GM23248 (cell line): ENCODE measurements around the gene AOPEP. TPM values are rescaled to one million over a fixed set of nuclear protein-coding genes. Genes with fewer than 3 reads are reported as not detected.

Experiments
- DNase-seq: peaks from one replicate; pipeline ENCODE4 v3.0.0-alpha.2; 2015
- H2AFZ ChIP-seq: fragments of 200-600 bp; sonication (generic); 2 replicates; pipeline ENCODE4 v1.6.1; 2016; ENCODE audit warnings: antibody characterized with exemption
- H3F3A ChIP-seq: fragments of 200-600 bp; sonication (generic); 2 replicates; pipeline ENCODE4 v1.6.1; 2016; ENCODE audit warnings: mild to moderate bottlenecking, antibody characterized with exemption, mixed run types; ENCODE audit not compliant: insufficient read depth
- H3K27ac ChIP-seq: fragments of 200-600 bp; sonication (generic); 2 replicates; pipeline ENCODE4 v1.5.1; 2016; ENCODE audit warnings: mild to moderate bottlenecking
- H3K27me3 ChIP-seq: fragments of 200-600 bp; sonication (generic); replicated peaks from 2 replicates; pipeline ENCODE4 v1.6.1; 2016; ENCODE audit warnings: mild to moderate bottlenecking; ENCODE audit not compliant: insufficient read depth
- H3K36me3 ChIP-seq: fragments of 200-600 bp; sonication (generic); 2 replicates; pipeline ENCODE4 v1.6.1; 2016; ENCODE audit warnings: low read depth, mild to moderate bottlenecking
- H3K4me1 ChIP-seq: fragments of 200-600 bp; sonication (generic); 2 replicates; pipeline ENCODE4 v1.6.1; 2016; ENCODE audit warnings: mild to moderate bottlenecking; ENCODE audit not compliant: insufficient read depth
- H3K4me2 ChIP-seq: fragments of 200-600 bp; sonication (generic); one replicate; pipeline ENCODE4 v1.6.1; 2016; ENCODE audit warnings: mild to moderate bottlenecking; ENCODE audit not compliant: unreplicated experiment
- H3K4me3 ChIP-seq: fragments of 200-600 bp; sonication (generic); 2 replicates; pipeline ENCODE4 v1.5.1; 2016; ENCODE audit warnings: mild to moderate bottlenecking
- H3K79me2 ChIP-seq: fragments of 200-600 bp; sonication (generic); 2 replicates; pipeline ENCODE4 v1.6.1; 2016; ENCODE audit warnings: mild to moderate bottlenecking; ENCODE audit not compliant: insufficient read depth
- H3K9ac ChIP-seq: fragments of 200-600 bp; sonication (generic); 2 replicates; pipeline ENCODE4 v1.6.1; 2016; ENCODE audit warnings: mild to moderate bottlenecking
- H3K9me2 ChIP-seq: fragments of 200-600 bp; sonication (generic); 2 replicates; pipeline ENCODE4 v1.6.1; 2016; ENCODE audit warnings: mixed run types, mild to moderate bottlenecking, moderate library complexity; ENCODE audit not compliant: insufficient read depth
- H3K9me3 ChIP-seq: fragments of 200-600 bp; sonication (generic); one replicate; pipeline ENCODE4 v1.6.1; 2017; ENCODE audit warnings: low read depth
- H4K20me1 ChIP-seq: fragments of 200-600 bp; sonication (generic); 2 replicates; pipeline ENCODE4 v1.6.0; 2016; ENCODE audit not compliant: insufficient read depth
- EZH2 ChIP-seq: fragments of 200-600 bp; sonication (generic); IDR thresholded peaks from 2 replicates; pipeline ENCODE4 v1.6.1; 2018; ENCODE audit warnings: antibody characterized with exemption, mild to moderate bottlenecking; ENCODE audit not compliant: insufficient read depth, poor library complexity, severe bottlenecking
- EZH2phosphoT487 ChIP-seq: fragments of 200-600 bp; sonication (generic); IDR thresholded peaks from 2 replicates; pipeline ENCODE4 v1.6.1; 2018; ENCODE audit warnings: antibody characterized with exemption, moderate library complexity, mild to moderate bottlenecking, low read depth; ENCODE audit not compliant: insufficient read depth
- WGBS, 2 experiments: methylation state at CpG; one replicate each; pipeline ENCODE4 v1.1.6; 2015 to 2017; ENCODE audit warnings: low lambda C conversion rate in 2 of 2, low coverage in 1 of 2; ENCODE audit errors: missing lambda C conversion rate in 2 of 2; 5-methylcytosine and 5-hydroxymethylcytosine counted together
- in situ Hi-C: fragments of 300-500 bp; cut with MboI; formaldehyde crosslinking; loops from 2 replicates; pipeline ENCODE4 v1.15.0; 2020
- polyA plus RNA-seq: library from polyadenylated mRNA; unstranded; fragments of >200 nt; fragmentation: Nextera tagmentation; extraction: Ambion mirVana; gene quantifications from 2 replicates; pipeline ENCODE4 v1.2.1, GENCODE V29; 2016
- total RNA-seq: library from RNA; depleted of rRNA; stranded (reverse); fragments of >200 nt; shearing (Covaris generic); gene quantifications from 2 replicates; pipeline ENCODE4 v1.2.3, GENCODE V29; 2014

The AOPEP gene
- total and polyA plus RNA-seq, 2 experiments from 2014 or later = 90.0 to 120 TPM

DNA sequence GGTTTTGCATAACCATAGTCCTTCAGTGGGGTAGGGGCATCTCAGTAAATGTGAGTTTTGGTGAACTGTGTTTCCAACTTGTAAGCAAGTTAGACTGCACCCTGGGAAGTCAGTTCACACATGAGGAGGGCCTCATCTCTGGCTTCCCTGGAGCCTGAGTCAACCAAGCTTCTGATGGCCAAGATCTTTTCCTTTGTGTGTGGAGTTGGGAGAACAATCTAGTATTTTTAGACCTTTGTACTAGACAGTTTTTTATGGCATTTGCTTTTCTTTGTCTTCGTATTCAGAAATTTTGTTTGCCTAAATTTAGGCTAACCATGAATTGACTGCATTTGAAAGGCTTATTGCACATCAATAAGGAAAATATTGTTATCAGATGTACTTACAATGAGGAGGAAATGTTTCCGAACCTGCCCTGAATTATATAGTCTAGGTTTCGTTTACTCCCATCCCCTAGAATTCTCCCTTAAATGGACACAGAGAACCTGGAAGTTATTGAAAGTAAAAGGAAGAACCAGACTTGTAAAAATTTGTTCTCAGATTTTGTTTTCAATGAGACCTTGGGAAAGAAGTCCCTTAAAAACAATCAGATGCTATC is 204.6 kb downstream of the AOPEP start:
- TF ChIP-seq EZH2 (no peak), EZH2phosphoT487 (no peak)
- peaks cover 4% of the 10 kb centered on the region; the same call in 1 of the 2 replicates for H3K36me3 ChIP-seq
- no peaks in the 10 kb centered on the region for H4K20me1 ChIP-seq
- H3K27me3 ChIP-seq = no peaks in the 10 kb centered on the region
- no peak overlapping the region for H3K4me2 ChIP-seq
- WGBS, 2 experiments = 95 to 99% methylated on average over 3 of the region's 3 CpGs
- H3K4me3 ChIP-seq = no peak overlapping the region
- no peak overlapping the region for H3K9ac ChIP-seq
- no peak overlapping the region for H2AFZ ChIP-seq
- H3K27ac ChIP-seq = no peak overlapping the region
- no peaks in the 10 kb centered on the region for H3K9me2 ChIP-seq
- no peaks in the 10 kb centered on the region for H3K9me3 ChIP-seq
- peaks cover 7% of the 10 kb centered on the region for H3K79me2 ChIP-seq
- peaks cover 6% of the 10 kb centered on the region for H3F3A ChIP-seq
- in situ Hi-C loops = no loop called here
- peaks cover 12% of the 10 kb centered on the region for H3K4me1 ChIP-seq
- DNase-seq = no peak

DNA sequence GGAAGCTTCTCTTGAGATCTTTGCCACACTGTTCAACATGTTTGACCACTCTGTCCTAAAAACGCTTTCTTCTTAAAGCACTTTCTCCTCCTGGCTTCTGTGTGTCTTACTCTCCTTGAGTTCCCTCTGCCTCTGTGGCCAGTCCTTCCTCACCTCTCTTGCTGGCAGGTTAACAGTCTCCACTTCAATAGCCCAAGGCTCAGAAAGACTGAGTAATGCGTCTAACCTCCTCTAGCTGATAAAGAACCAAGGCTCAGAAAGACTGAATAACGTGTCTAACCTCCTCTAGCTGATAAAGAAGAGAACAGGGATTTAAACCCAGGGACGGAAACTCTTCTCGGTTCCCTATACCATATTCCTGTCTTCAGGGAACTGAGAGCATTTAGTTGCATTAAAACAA is 205.2 kb downstream of the AOPEP start:
- no peak for TF ChIP-seq EZH2
- no peak for TF ChIP-seq EZH2phosphoT487
- no peak overlapping the region for H3K4me2 ChIP-seq
- no peak overlapping the region for H3K27ac ChIP-seq
- peaks cover 6% of the 10 kb centered on the region for H3F3A ChIP-seq
- H3K4me1 ChIP-seq = peaks cover 18% of the 10 kb centered on the region
- H3K9ac ChIP-seq = no peak overlapping the region
- H3K36me3 ChIP-seq = peaks cover 4% of the 10 kb centered on the region; the same call in 1 of the 2 replicates
- 93 to 95% methylated on average over 5 of the region's 5 CpGs for whole genome bisulfite sequencing, 2 experiments
- no peaks in the 10 kb centered on the region for H3K27me3 ChIP-seq
- no peak for DNase-seq
- peaks cover 3% of the 10 kb centered on the region for H3K79me2 ChIP-seq
- H4K20me1 ChIP-seq = no peaks in the 10 kb centered on the region
- no peak overlapping the region for H3K4me3 ChIP-seq
- H3K9me2 ChIP-seq = no peaks in the 10 kb centered on the region
- H3K9me3 ChIP-seq = no peaks in the 10 kb centered on the region
- no peak overlapping the region for H2AFZ ChIP-seq
- in situ Hi-C loops = no loop called here

DNA sequence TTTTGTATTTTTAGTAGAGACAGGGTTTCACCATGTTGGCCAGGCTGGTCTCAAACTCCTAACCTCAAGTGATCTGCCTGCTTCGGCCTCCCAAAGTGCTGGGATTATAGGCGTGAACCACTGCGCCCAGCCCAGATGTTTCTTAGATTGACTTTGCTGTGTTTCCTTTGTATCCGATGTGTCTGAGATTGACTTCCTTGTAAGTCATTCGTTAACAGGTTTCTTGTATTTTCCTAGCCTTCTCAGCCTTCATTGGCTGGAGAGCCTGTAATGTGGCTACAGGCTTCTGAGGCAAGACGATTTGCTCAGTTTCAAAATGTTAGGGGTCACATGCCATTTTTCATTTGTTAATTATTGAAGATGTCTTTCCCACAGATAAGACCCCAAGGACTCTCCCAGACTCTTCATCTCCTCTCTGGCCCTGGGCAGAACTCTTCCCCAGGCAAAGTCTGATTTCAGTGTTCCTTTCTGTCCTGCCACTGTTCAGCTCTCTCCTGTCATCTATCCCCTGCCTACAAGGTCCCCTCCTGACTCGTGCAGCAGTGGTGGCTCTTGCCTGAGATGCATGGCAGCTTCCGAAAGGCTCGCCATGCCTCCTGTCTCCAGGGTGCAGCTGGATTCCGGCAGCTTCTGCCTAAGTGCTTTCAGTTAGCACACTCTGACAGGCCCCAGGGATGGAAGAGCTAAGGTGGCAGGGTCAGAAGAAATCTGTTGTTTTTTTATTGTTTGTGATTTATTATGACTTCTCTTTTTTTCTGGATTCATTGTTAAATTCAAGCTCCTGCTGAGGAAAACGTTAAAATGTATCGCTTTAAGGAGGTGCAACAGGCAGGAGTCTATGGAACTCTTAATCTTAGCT is 206.4 kb downstream of the AOPEP start:
- no peak overlapping the region for H3K4me2 ChIP-seq
- in situ Hi-C loops = no loop called here
- no peak overlapping the region for H3K4me3 ChIP-seq
- TF ChIP-seq EZH2 = no peak
- TF ChIP-seq EZH2phosphoT487 = no peak
- H2AFZ ChIP-seq = no peak overlapping the region
- WGBS, 2 experiments = 88 to 91% methylated on average over 12 of the region's 12 CpGs
- no peaks in the 10 kb centered on the region for H3K36me3 ChIP-seq
- peaks cover 25% of the 10 kb centered on the region for H3K4me1 ChIP-seq
- H4K20me1 ChIP-seq = no peaks in the 10 kb centered on the region
- H3K27ac ChIP-seq = peak overlapping the region; percentile 21; the same call in 1 of the 2 replicates
- DNase-seq = no peak
- H3K79me2 ChIP-seq = peaks cover 3% of the 10 kb centered on the region
- H3F3A ChIP-seq = peaks cover 12% of the 10 kb centered on the region
- no peaks in the 10 kb centered on the region for H3K9me3 ChIP-seq
- no peaks in the 10 kb centered on the region for H3K9me2 ChIP-seq
- H3K9ac ChIP-seq = no peak overlapping the region
- H3K27me3 ChIP-seq = no peaks in the 10 kb centered on the region

DNA sequence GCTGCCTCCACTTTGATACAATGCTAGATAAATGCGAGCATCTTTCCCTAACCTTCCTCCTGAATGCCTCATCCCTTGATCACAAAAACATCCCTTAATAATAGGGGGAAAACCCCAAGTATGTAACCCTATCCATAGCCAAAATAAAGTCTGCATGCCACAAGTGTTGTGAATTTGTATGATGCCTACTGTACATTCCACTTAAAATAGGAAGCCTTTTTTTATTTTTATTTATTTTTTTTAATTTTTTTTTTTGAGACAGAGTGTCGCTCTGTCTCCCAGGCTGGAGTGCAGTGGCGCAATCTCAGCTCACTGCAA is 207.0 kb downstream of the AOPEP start:
- Histone ChIP-seq H3K27ac (peak overlapping the region; percentile 21; the same call in 1 of the 2 replicates), H3K9me3 (no peaks in the 10 kb centered on the region), H3K4me1 (peaks cover 27% of the 10 kb centered on the region), H3K9me2 (no peaks in the 10 kb centered on the region), H4K20me1 (no peaks in the 10 kb centered on the region), H3K27me3 (no peaks in the 10 kb centered on the region), H3K79me2 (peaks cover 9% of the 10 kb centered on the region), H3K36me3 (no peaks in the 10 kb centered on the region), H3K9ac (no peak overlapping the region), H3F3A (peaks cover 12% of the 10 kb centered on the region), H2AFZ (no peak overlapping the region), H3K4me3 (no peak overlapping the region), H3K4me2 (no peak overlapping the region)
- WGBS, 2 experiments = 74 to 85% methylated on average over 3 of the region's 3 CpGs
- TF ChIP-seq EZH2phosphoT487 (no peak), EZH2 (no peak)
- in situ Hi-C loops = no loop called here
- DNase-seq = peak; percentile 65
